K562 (cell line): Measurements from ENCODE around the gene BRD3OS. TPM values are rescaled to one million over a fixed set of nuclear protein-coding genes. Genes with fewer than 3 reads are reported as not detected.

Experiments
- polyA plus RNA-seq, 8 experiments: library from polyadenylated mRNA; depleted of rRNA in 4 of 8; stranded (reverse) in 5 of 8; unstranded in 3 of 8; fragments of >200 nt; fragmentation: Nextera tagmentation in 2 of 8; fragmentation: Illumina TruSeq in 1 of 8; extraction: Ambion mirVana in 2 of 8; extraction: Trizol in 1 of 8; gene quantifications; 2 replicates each; pipeline versions ENCODE4 v1.2.1 to v1.2.3, GENCODE V29; 2011 to 2014; ENCODE audit warnings: inconsistent platforms in 1 of 8, missing spikeins in 1 of 8
- total RNA-seq, 7 experiments: library from RNA; depleted of rRNA in 6 of 7; stranded (reverse); fragments of >200 nt in 6 of 7; fragmentation: Illumina TruSeq in 2 of 7; extraction: Trizol in 2 of 7; gene quantifications; 2 replicates each; pipeline versions ENCODE4 v1.2.1 to v1.2.3, GENCODE V29; 2011 to 2021; ENCODE audit warnings: low replicate concordance in 1 of 7

BRD3OS gene
- total and polyA plus RNA-seq, 9 of the 15 experiments (the other 6 are each of a cell fraction or from before 2014, with no cell fraction given): 1.1 to 8.7 (median 5.9) TPM

Other genes with a start within 250 kb of the BRD3OS start
- 1.0 and 1.5 TPM in 2 replicates for gene VAV2, start 33.2 kb upstream of the BRD3OS start, total RNA-seq (2014; rRNA removed)
- 0.76 and 1.3 TPM in 2 replicates for gene VAV2, start 33.2 kb upstream of the BRD3OS start, total RNA-seq (2014; rRNA removed; fragmentation: Illumina TruSeq; extraction: Trizol)
- 0.91 and 0.94 TPM in 2 replicates for gene VAV2, start 33.2 kb upstream of the BRD3OS start, total RNA-seq (2015; rRNA removed; fragmentation: Illumina TruSeq; extraction: Trizol)
- gene VAV2, start 33.2 kb upstream of the BRD3OS start, total RNA-seq (2021): 2.7 and 3.0 TPM in 2 replicates
- gene VAV2, start 33.2 kb upstream of the BRD3OS start, polyA plus RNA-seq (2011; rRNA removed): 0.79 and 1.0 TPM in 2 replicates
- gene VAV2, start 33.2 kb upstream of the BRD3OS start, polyA plus RNA-seq (2014; fragmentation: Illumina TruSeq; extraction: Trizol): 1.5 and 1.7 TPM in 2 replicates
- gene VAV2, start 33.2 kb upstream of the BRD3OS start, polyA plus RNA-seq (2014; fragmentation: Nextera tagmentation; extraction: Ambion mirVana): under 1 TPM in 1 of 2 experiments, not detected in 1; 0.01 TPM
- gene VAV2, start 33.2 kb upstream of the BRD3OS start, polyA plus RNA-seq (2014; rRNA removed): 1.2 and 1.5 TPM in 2 replicates
- gene BRD3, start 42.5 kb downstream of the BRD3OS start, total RNA-seq (2014; rRNA removed): 10.9 and 13.4 TPM in 2 replicates
- gene BRD3, start 42.5 kb downstream of the BRD3OS start, total RNA-seq (2014; rRNA removed; fragmentation: Illumina TruSeq; extraction: Trizol): 2.8 and 3.5 TPM in 2 replicates
- 4.2 and 5.9 TPM in 2 replicates for gene BRD3, start 42.5 kb downstream of the BRD3OS start, total RNA-seq (2015; rRNA removed; fragmentation: Illumina TruSeq; extraction: Trizol)
- 37.1 and 38.1 TPM in 2 replicates for gene BRD3, start 42.5 kb downstream of the BRD3OS start, total RNA-seq (2021)
- 4.0 and 4.9 TPM in 2 replicates for gene BRD3, start 42.5 kb downstream of the BRD3OS start, polyA plus RNA-seq (2011; rRNA removed)
- 7.1 and 11.4 TPM in 2 replicates for gene BRD3, start 42.5 kb downstream of the BRD3OS start, polyA plus RNA-seq (2014; fragmentation: Illumina TruSeq; extraction: Trizol)
- gene BRD3, start 42.5 kb downstream of the BRD3OS start, polyA plus RNA-seq (2014; fragmentation: Nextera tagmentation; extraction: Ambion mirVana): 1 to 10 TPM in 1 of 2 experiments, under 1 TPM in 1; 0.82 to 3.1 TPM
- gene BRD3, start 42.5 kb downstream of the BRD3OS start, polyA plus RNA-seq (2014; rRNA removed): 8.5 and 8.8 TPM in 2 replicates
- 34.6 and 50.0 TPM in 2 replicates for gene WDR5, start 110.6 kb downstream of the BRD3OS start, total RNA-seq (2014; rRNA removed)
- 33.4 and 37.0 TPM in 2 replicates for gene WDR5, start 110.6 kb downstream of the BRD3OS start, total RNA-seq (2014; rRNA removed; fragmentation: Illumina TruSeq; extraction: Trizol)
- gene WDR5, start 110.6 kb downstream of the BRD3OS start, total RNA-seq (2015; rRNA removed; fragmentation: Illumina TruSeq; extraction: Trizol): 43.5 and 43.7 TPM in 2 replicates
- gene WDR5, start 110.6 kb downstream of the BRD3OS start, total RNA-seq (2021): 55.8 and 56.8 TPM in 2 replicates
- 33.8 and 38.6 TPM in 2 replicates for gene WDR5, start 110.6 kb downstream of the BRD3OS start, polyA plus RNA-seq (2011; rRNA removed)
- gene WDR5, start 110.6 kb downstream of the BRD3OS start, polyA plus RNA-seq (2014; fragmentation: Illumina TruSeq; extraction: Trizol): 56.3 and 59.8 TPM in 2 replicates
- 1 to 10 TPM; 3.0 TPM for gene WDR5, start 110.6 kb downstream of the BRD3OS start, polyA plus RNA-seq (2014; fragmentation: Nextera tagmentation; extraction: Ambion mirVana)
- 42.1 and 49.3 TPM in 2 replicates for gene WDR5, start 110.6 kb downstream of the BRD3OS start, polyA plus RNA-seq (2014; rRNA removed)
- gene RNU6ATAC, start 139.1 kb downstream of the BRD3OS start, total RNA-seq (2014; rRNA removed): not detected in 2 replicates
- gene RNU6ATAC, start 139.1 kb downstream of the BRD3OS start, total RNA-seq (2014; rRNA removed; fragmentation: Illumina TruSeq; extraction: Trizol): 3,061 and 4,723 TPM in 2 replicates
- 352 and 491 TPM in 2 replicates for gene RNU6ATAC, start 139.1 kb downstream of the BRD3OS start, total RNA-seq (2015; rRNA removed; fragmentation: Illumina TruSeq; extraction: Trizol)
- gene RNU6ATAC, start 139.1 kb downstream of the BRD3OS start, total RNA-seq (2021): 143 and 200 TPM in 2 replicates
- gene RNU6ATAC, start 139.1 kb downstream of the BRD3OS start, polyA plus RNA-seq (2011; rRNA removed): not detected in 2 replicates
- not detected in 2 replicates for gene RNU6ATAC, start 139.1 kb downstream of the BRD3OS start, polyA plus RNA-seq (2014; fragmentation: Illumina TruSeq; extraction: Trizol)
- gene RNU6ATAC, start 139.1 kb downstream of the BRD3OS start, polyA plus RNA-seq (2014; fragmentation: Nextera tagmentation; extraction: Ambion mirVana): not detected
- gene RNU6ATAC, start 139.1 kb downstream of the BRD3OS start, polyA plus RNA-seq (2014; rRNA removed): not detected in 2 replicates